GM12878 (cell line): ENCODE data around the gene HMHB1. TPM values are rescaled to one million over a fixed set of nuclear protein-coding genes. Genes with fewer than 3 reads are reported as not detected.

Source experiments
- ATAC-seq: fragments of 200-7000 bp; cut with Tn5 transposase; 3 replicates; pipeline ENCODE4 v1.9.1; 2020; ENCODE audit warnings: mild to moderate bottlenecking, moderate library complexity
- BruUV-seq: library from RNA; stranded (reverse); fragments of 400-500 nt; replicated peaks from 2 replicates; lab custom pipeline; 2021; lab: Mats Ljungman, UMichigan
- CTCF ChIA-PET: fragments of 300-600 bp; sonication (Branson Sonifier 250); formaldehyde crosslinking; extraction: SDS; loops from one replicate; lab custom pipeline; 2021; ENCODE audit warnings: inconsistent platforms; lab: Yijun Ruan, JAX
- POLR2A ChIA-PET: fragments of 350-600 bp; formaldehyde crosslinking; extraction: SDS; loops from one replicate; lab custom pipeline; 2021; ENCODE audit warnings: inconsistent platforms; lab: Charles Lee
- RAD21 ChIA-PET: fragments of 300-600 bp; sonication (Branson Sonifier 250); formaldehyde crosslinking; loops from one replicate; lab custom pipeline; 2023; ENCODE audit warnings: antibody characterized with exemption; ENCODE audit not compliant: unreplicated experiment; lab: Charles Lee
- SMC1A ChIA-PET: fragments of 300-600 bp; sonication (Branson Sonifier 250); formaldehyde crosslinking; loops from one replicate; lab custom pipeline; 2023; ENCODE audit not compliant: unreplicated experiment, uncharacterized antibody; lab: Charles Lee
- DNase-seq: peaks from one replicate; pipeline ENCODE4 v3.0.0-alpha.2; 2011; ENCODE audit warnings: low read depth, low spot score
- FAIRE-seq: peaks from 3 replicates; lab custom pipeline; 2011; peaks lifted over from hg19 to GRCh38; lab: Jason Lieb, UNC
- H2AFZ ChIP-seq: 2 replicates; pipeline ENCODE4 v1.6.0; 2011; ENCODE audit warnings: low read depth, low read length, control low read depth; ENCODE audit not compliant: control insufficient read depth
- H3K27ac ChIP-seq: 2 replicates; pipeline ENCODE4 v1.5.1; 2011; ENCODE audit warnings: control low read depth; ENCODE audit not compliant: control insufficient read depth, insufficient read depth
- H3K27me3 ChIP-seq, 2 experiments: replicated peaks in 1 of 2; 2 replicates each; pipeline versions ENCODE4 v1.6.0 to v1.6.1; 2011; ENCODE audit warnings: low read length in 1 of 2; ENCODE audit not compliant: control insufficient read depth in 2 of 2, insufficient read depth in 2 of 2
- H3K36me3 ChIP-seq, 2 experiments: 2 replicates each; pipeline ENCODE4 v1.5.1; 2011; ENCODE audit warnings: low read length in 1 of 2; ENCODE audit not compliant: control insufficient read depth in 2 of 2, insufficient read depth in 2 of 2
- H3K4me1 ChIP-seq: 2 replicates; pipeline ENCODE4 v1.6.1; 2011; ENCODE audit warnings: mild to moderate bottlenecking, low read length, moderate library complexity, mixed read lengths; ENCODE audit not compliant: control insufficient read depth, insufficient read depth
- H3K4me2 ChIP-seq: 2 replicates; pipeline ENCODE4 v1.6.0; 2011; ENCODE audit warnings: control low read depth; ENCODE audit not compliant: control insufficient read depth, insufficient read depth
- H3K4me3 ChIP-seq: fragments of 200-600 bp; sonication (generic); 2 replicates; pipeline ENCODE4 v1.5.1; 2016
- H3K79me2 ChIP-seq: 2 replicates; pipeline ENCODE4 v1.6.0; 2011; ENCODE audit warnings: low read length; ENCODE audit not compliant: control insufficient read depth, insufficient read depth
- H3K9ac ChIP-seq: 2 replicates; pipeline ENCODE4 v1.8.0; 2011; ENCODE audit warnings: low read length, control low read depth, mixed read lengths; ENCODE audit not compliant: control insufficient read depth, insufficient read depth
- H3K9me3 ChIP-seq: replicated peaks from 3 replicates; pipeline ENCODE4 v1.5.1; 2011; ENCODE audit warnings: mild to moderate bottlenecking, low read length; ENCODE audit not compliant: control insufficient read depth, insufficient read depth
- H4K20me1 ChIP-seq: 2 replicates; pipeline ENCODE4 v1.6.0; 2011; ENCODE audit not compliant: control insufficient read depth, insufficient read depth
- CREM ChIP-seq: IDR thresholded peaks from 2 replicates; pipeline ENCODE4 v1.6.1; 2014; ENCODE audit warnings: antibody characterized with exemption, low read depth
- FOS ChIP-seq: IDR thresholded peaks from 3 replicates; pipeline ENCODE4 v1.6.1; 2011; ENCODE audit warnings: borderline replicate concordance; ENCODE audit not compliant: insufficient read length; ENCODE audit errors: extremely low read depth
- KDM1A ChIP-seq: fragments of 200-600 bp; sonication (generic); IDR thresholded peaks from 2 replicates; pipeline ENCODE4 v1.6.1; 2016; ENCODE audit warnings: borderline replicate concordance
- SIX5 ChIP-seq: IDR thresholded peaks from 2 replicates; pipeline ENCODE4 v1.6.1; 2011; ENCODE audit warnings: mild to moderate bottlenecking, low read depth, low read length, moderate library complexity; ENCODE audit not compliant: severe bottlenecking
- SP1 ChIP-seq: IDR thresholded peaks from one replicate; pipeline ENCODE4 v1.6.1; 2011; ENCODE audit warnings: low read depth, low read length
- SPI1 ChIP-seq: IDR thresholded peaks from 2 replicates; pipeline ENCODE4 v1.6.1; 2011; ENCODE audit warnings: low read depth, mild to moderate bottlenecking, low read length, moderate library complexity, borderline replicate concordance; ENCODE audit not compliant: insufficient read depth
- SRF ChIP-seq, 2 experiments: IDR thresholded peaks; 2 replicates each; pipeline ENCODE4 v1.6.1; 2011; ENCODE audit warnings: low read depth in 2 of 2, low read length in 2 of 2, mild to moderate bottlenecking in 1 of 2, moderate library complexity in 1 of 2
- WRNIP1 ChIP-seq: IDR thresholded peaks from 2 replicates; pipeline ENCODE4 v1.6.1; 2011; ENCODE audit warnings: low read depth, low read length, improper control_type of control experiment, borderline replicate concordance
- YBX1 ChIP-seq: fragments of 450-650 bp; IDR thresholded peaks from 2 replicates; pipeline ENCODE4 v1.6.1; 2016; ENCODE audit warnings: antibody characterized with exemption
- WGBS: methylation state at CpG from one replicate; pipeline ENCODE4 v1.1.6; 2016; ENCODE audit warnings: low lambda C conversion rate; ENCODE audit not compliant: insufficient replicate concordance, insufficient coverage; ENCODE audit errors: missing lambda C conversion rate; 5-methylcytosine and 5-hydroxymethylcytosine counted together
- in situ Hi-C: fragments of 300-500 bp; cut with MboI; formaldehyde crosslinking; loops from 9 replicates; pipeline ENCODE4 v1.14.3; 2018; ENCODE audit warnings: mixed read lengths
- intact Hi-C: fragments of 100-400 bp; cut with micrococcal nuclease; formaldehyde crosslinking; loops from one replicate; pipeline ENCODE4 v1.14.2; 2022; ENCODE audit not compliant: unreplicated experiment
- polyA plus RNA-seq, 11 experiments: library from polyadenylated mRNA; depleted of rRNA in 4 of 11; unstranded in 6 of 11; stranded (reverse) in 5 of 11; fragments of >200 nt; fragmentation: Nextera tagmentation in 4 of 11; fragmentation: Illumina TruSeq in 1 of 11; extraction: Ambion mirVana in 4 of 11; extraction: Trizol in 1 of 11; gene quantifications; 1 replicate in 1 of 11; 2 replicates in 10 of 11; pipeline versions ENCODE4 v1.2.1 to v1.2.3, GENCODE V29; 2011 to 2016; ENCODE audit warnings: inconsistent platforms in 2 of 11, missing spikeins in 2 of 11, low read depth in 1 of 11
- total RNA-seq, 4 experiments: library from RNA; depleted of rRNA in 3 of 4; stranded (reverse); fragments of >200 nt in 3 of 4; fragmentation: Illumina TruSeq in 1 of 4; extraction: Trizol in 1 of 4; gene quantifications; 2 replicates each; pipeline versions ENCODE4 v1.2.1 to v1.2.3, GENCODE V29; 2013 to 2021
- TF ChIP-seq, protein P1 (sequence below): fragments of 450-650 bp; IDR thresholded peaks from 2 replicates; pipeline ENCODE4 v1.6.1; 2017; ENCODE audit warnings: low read depth, mild to moderate bottlenecking, moderate library complexity
- TF ChIP-seq, protein P2 (sequence below): fragments of 450-650 bp; IDR thresholded peaks from 2 replicates; pipeline ENCODE4 v1.6.1; 2017; ENCODE audit warnings: mild to moderate bottlenecking, low read depth, inconsistent platforms; ENCODE audit not compliant: poor library complexity, severe bottlenecking

Gene HMHB1
- total and polyA plus RNA-seq, 10 of the 15 experiments (the other 5 are each of a cell fraction or from before 2014, with no cell fraction given): 0.45 to 20.3 (median 4.6) TPM

DNA sequence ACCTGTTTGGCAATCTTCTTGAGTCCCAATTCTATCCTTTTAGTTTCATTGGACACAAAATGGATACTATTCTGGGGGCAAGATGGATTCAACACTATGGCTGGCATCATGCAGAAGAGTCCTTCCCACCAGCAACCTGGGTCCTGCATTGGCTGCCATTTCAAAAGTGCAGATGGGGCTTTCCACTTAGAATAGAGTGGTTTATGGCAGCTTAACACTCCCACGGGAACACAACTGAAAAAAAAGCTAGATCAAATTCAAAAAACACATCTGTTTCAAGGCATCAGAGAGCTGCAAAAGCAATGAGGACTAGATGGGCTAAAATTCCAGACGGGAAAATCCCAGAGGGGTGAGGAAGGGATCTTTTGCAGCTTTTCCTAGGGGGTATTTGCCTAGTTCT lies 11.2 kb upstream of the HMHB1 start (continued):
- TF ChIP-seq, protein P1, sequence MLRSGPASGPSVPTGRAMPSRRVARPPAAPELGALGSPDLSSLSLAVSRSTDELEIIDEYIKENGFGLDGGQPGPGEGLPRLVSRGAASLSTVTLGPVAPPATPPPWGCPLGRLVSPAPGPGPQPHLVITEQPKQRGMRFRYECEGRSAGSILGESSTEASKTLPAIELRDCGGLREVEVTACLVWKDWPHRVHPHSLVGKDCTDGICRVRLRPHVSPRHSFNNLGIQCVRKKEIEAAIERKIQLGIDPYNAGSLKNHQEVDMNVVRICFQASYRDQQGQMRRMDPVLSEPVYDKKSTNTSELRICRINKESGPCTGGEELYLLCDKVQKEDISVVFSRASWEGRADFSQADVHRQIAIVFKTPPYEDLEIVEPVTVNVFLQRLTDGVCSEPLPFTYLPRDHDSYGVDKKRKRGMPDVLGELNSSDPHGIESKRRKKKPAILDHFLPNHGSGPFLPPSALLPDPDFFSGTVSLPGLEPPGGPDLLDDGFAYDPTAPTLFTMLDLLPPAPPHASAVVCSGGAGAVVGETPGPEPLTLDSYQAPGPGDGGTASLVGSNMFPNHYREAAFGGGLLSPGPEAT: no peak
- no peak for TF ChIP-seq KDM1A
- no peak for TF ChIP-seq SP1
- TF ChIP-seq FOS: no peak
- TF ChIP-seq, all 136 proteins: peak for 2

DNA sequence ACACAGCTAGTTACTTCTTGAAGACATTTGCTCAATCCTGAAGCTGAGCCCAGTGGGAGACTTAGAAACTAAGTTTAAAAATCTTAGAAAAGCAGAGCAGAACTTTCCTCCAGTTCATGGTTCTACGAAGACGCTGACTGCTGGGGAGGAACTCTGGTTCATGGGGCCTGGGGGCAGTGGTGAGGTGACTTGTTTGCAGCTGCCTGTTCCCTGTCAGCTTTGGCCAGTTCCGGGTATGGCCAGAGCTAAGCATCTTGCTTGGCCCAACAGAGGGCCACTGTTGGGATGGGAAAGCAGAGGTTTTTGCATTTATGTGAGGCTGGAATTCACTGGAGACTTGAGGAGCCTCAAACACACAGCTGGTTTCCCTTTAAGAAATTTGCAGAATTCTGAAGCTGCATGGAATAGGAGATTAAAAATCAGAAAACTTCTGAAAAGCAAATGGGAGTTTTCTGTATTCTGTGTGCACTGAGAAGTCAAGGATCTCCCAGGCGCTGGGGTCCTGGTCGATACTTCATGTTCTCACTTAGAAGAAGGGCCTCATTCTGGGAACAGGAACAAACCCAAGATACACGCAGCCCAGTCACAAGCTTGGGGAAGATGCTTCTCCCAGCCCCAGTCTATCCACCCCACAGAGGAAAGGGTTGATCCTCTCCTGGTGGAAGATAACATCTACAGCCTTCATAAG lies 10.6 kb upstream of the HMHB1 start:
- Histone ChIP-seq H3K4me3 (no peak overlapping the region), H2AFZ (peak overlapping the region; percentile 88), H3K27ac (peak overlapping the region; percentile 39), H3K79me2 (no peaks in the 10 kb centered on the region), H3K4me2 (peak overlapping the region; percentile 44; the same call in 1 of the 2 replicates), H4K20me1 (no peaks in the 10 kb centered on the region), H3K36me3 (no peaks in the 10 kb centered on the region), H3K9me3 (no peaks in the 10 kb centered on the region), H3K27me3 (no peaks in the 10 kb centered on the region), H3K9ac (no peak overlapping the region; the same call in 1 of the 2 replicates), H3K4me1 (peaks cover 10% of the 10 kb centered on the region)
- in situ Hi-C loops (no loop called here), intact Hi-C loops (no loop called here)
- FAIRE-seq (no peak), ATAC-seq (peak; percentile 68), DNase-seq (no peak)
- no peak for TF ChIP-seq SPI1
- TF ChIP-seq YBX1: no peak
- TF ChIP-seq CREM: no peak
- TF ChIP-seq WRNIP1: no peak
- no peak for TF ChIP-seq SIX5
- TF ChIP-seq SRF (IDR thresholded peaks at IDR 0.05; ENCODE audit: low read depth in 2 of 2, low read length in 2 of 2): no peak
- TF ChIP-seq, protein P2, sequence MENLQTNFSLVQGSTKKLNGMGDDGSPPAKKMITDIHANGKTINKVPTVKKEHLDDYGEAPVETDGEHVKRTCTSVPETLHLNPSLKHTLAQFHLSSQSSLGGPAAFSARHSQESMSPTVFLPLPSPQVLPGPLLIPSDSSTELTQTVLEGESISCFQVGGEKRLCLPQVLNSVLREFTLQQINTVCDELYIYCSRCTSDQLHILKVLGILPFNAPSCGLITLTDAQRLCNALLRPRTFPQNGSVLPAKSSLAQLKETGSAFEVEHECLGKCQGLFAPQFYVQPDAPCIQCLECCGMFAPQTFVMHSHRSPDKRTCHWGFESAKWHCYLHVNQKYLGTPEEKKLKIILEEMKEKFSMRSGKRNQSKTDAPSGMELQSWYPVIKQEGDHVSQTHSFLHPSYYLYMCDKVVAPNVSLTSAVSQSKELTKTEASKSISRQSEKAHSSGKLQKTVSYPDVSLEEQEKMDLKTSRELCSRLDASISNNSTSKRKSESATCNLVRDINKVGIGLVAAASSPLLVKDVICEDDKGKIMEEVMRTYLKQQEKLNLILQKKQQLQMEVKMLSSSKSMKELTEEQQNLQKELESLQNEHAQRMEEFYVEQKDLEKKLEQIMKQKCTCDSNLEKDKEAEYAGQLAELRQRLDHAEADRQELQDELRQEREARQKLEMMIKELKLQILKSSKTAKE: no peak
- RAD21 ChIA-PET: interaction anchor here (0.7 to 2.4 kb wide), 12 partner anchors 9 to 108 kb away, joined by 3 to 14 read pairs (median 4); partner anchors contain the start of gene HMHB1
- CTCF ChIA-PET: interaction anchor here (0.6 to 3.2 kb wide), 5 partner anchors 8 to 447 kb away, joined by 3 to 11 read pairs (median 3); no protein-coding TSS in a partner anchor
- 63% methylated on average over 6 of the region's 6 CpGs for WGBS
- POLR2A ChIA-PET: interaction anchor here (0.9 to 1.9 kb wide), 7 partner anchors 8 to 480 kb away, joined by 3 to 5 read pairs (median 3); no protein-coding TSS in a partner anchor
- BruUV-seq: no TSS peak
- SMC1A ChIA-PET: interaction anchor here (0.8 to 3.3 kb wide), 26 partner anchors 11 to 799 kb away, joined by 3 to 13 read pairs (median 4); partner anchors contain the start of gene HMHB1
